Stimulated activated CD8-positive, alpha-beta memory T cell treated with anti-CD3 and anti-CD28 coated beads, Interleukin-15, amount 100 ng/mL, for 4 hours (primary cell): ENCODE results near the gene ADISSP.

Experiments
- DNase-seq, 2 donors: peaks; one replicate each; pipeline ENCODE4 v3.0.0-alpha.2; 2020; ENCODE audit warnings: low read depth in 2 of 2

ADISSP gene

GRCh38 chr20:3755269-3755668 is 12.3 kb downstream of the ADISSP start:
- DNase-seq, result no peak

- DNase-seq, result no peak
Observed at GRCh38 chr20:3754276-3754630, 13.3 kb downstream of the ADISSP start.

GRCh38 chr20:3753501-3754275 is 13.9 kb downstream of the ADISSP start:
- DNase-seq, result no peak

- no peak for DNase-seq
Observed at GRCh38 chr20:3753098-3753497, 14.5 kb downstream of the ADISSP start.

GRCh38 chr20:3752386-3752759 is 15.2 kb downstream of the ADISSP start:
- DNase-seq, result no peak

- DNase-seq, result no peak
Observed at GRCh38 chr20:3751675-3752385, 15.7 kb downstream of the ADISSP start.

- no peak for DNase-seq
Observed at GRCh38 chr20:3751305-3751674, 16.3 kb downstream of the ADISSP start.

GRCh38 chr20:3749689-3750531 is 17.6 kb downstream of the ADISSP start:
- DNase-seq, result no peak

GRCh38 chr20:3749087-3749688 is 18.4 kb downstream of the ADISSP start:
- no peak for DNase-seq

GRCh38 chr20:3748073-3748472 is 19.5 kb downstream of the ADISSP start:
- DNase-seq, result no peak

- no peak for DNase-seq
Observed at GRCh38 chr20:3747471-3747870, 20.1 kb downstream of the ADISSP start.

- DNase-seq, result no peak
Observed at GRCh38 chr20:3745686-3746173, 21.8 kb downstream of the ADISSP start.

- peak; percentile 37 to 59 for DNase-seq
Observed at GRCh38 chr20:3744806-3745685, 22.5 kb downstream of the ADISSP start.

GRCh38 chr20:3744037-3744436 is 23.5 kb downstream of the ADISSP start:
- no peak for DNase-seq

- DNase-seq, result no peak
Observed at GRCh38 chr20:3743251-3743650, 24.3 kb downstream of the ADISSP start.

GRCh38 chr20:3741836-3742458 is 25.6 kb downstream of the ADISSP start:
- DNase-seq, result no peak

- no peak for DNase-seq
Observed at GRCh38 chr20:3740615-3741301, 26.8 kb downstream of the ADISSP start.

- no peak for DNase-seq
Observed at GRCh38 chr20:3739926-3740451, 27.6 kb downstream of the ADISSP start.

- no peak for DNase-seq
Observed at GRCh38 chr20:3739054-3739925, 28.3 kb downstream of the ADISSP start.
